Activated naive CD4-positive, alpha-beta T cell treated with anti-CD3 and anti-CD28 coated beads for 36 hours (primary cell): Measurements from ENCODE around the gene PIGR. TPM values are rescaled to one million over a fixed set of nuclear protein-coding genes. Genes with fewer than 3 reads are reported as not detected.
A peak's percentile ranks its signal among the peaks of the same experiment; 100 is the strongest.

ENCODE experiments used
- CTCF ChIA-PET: fragments of 350-600 bp; sonication (Branson Sonifier 250); formaldehyde crosslinking; loops from one replicate; lab custom pipeline; 2021; ENCODE audit warnings: antibody characterized with exemption; lab: Charles Lee
- DNase-seq: peaks from one replicate; pipeline ENCODE4 v3.0.0-alpha.2; 2020
- H3K27ac Mint-ChIP-seq: one replicate; pipeline ENCODE4 v1.8.0; 2021; ENCODE audit warnings: mild to moderate bottlenecking, mixed read lengths
- H3K27me3 Mint-ChIP-seq: one replicate; pipeline ENCODE4 v1.8.0; 2021; ENCODE audit warnings: low read depth, mixed read lengths
- H3K36me3 Mint-ChIP-seq: one replicate; pipeline ENCODE4 v1.8.0; 2021; ENCODE audit warnings: low read depth, mixed read lengths
- H3K4me1 Mint-ChIP-seq: one replicate; pipeline ENCODE4 v1.8.0; 2021; ENCODE audit warnings: low read depth, mixed read lengths
- H3K4me3 Mint-ChIP-seq: one replicate; pipeline ENCODE4 v1.8.0; 2021; ENCODE audit warnings: mild to moderate bottlenecking, moderate library complexity, mixed read lengths
- H3K9me3 Mint-ChIP-seq: one replicate; pipeline ENCODE4 v1.8.0; 2021; ENCODE audit warnings: mixed read lengths
- intact Hi-C: fragments of 100-400 bp; cut with micrococcal nuclease; formaldehyde crosslinking; loops from one replicate; pipeline ENCODE4 v1.15.1; 2023
- total RNA-seq, 2 experiments: library from RNA; stranded (reverse); gene quantifications; one replicate each; pipeline ENCODE4 v1.2.3, GENCODE V29; 2021

The PIGR gene
- total RNA-seq, 2 experiments from 2014 or later, result 0.10 TPM; not detected in 1

- peaks cover 28% of the 10 kb centered on the region for H3K4me1 Mint-ChIP-seq
- DNase-seq, result no peak
- H3K27me3 Mint-ChIP-seq, result no peaks in the 10 kb centered on the region
- CTCF ChIA-PET, result interaction anchor here (1.6 to 1.7 kb wide), 2 partner anchors 22 to 24 kb away, joined by 5 to 7 read pairs; no protein-coding TSS in a partner anchor
- H3K27ac Mint-ChIP-seq, result no peak overlapping the region
- H3K4me3 Mint-ChIP-seq, result no peak overlapping the region
- no peaks in the 10 kb centered on the region for H3K36me3 Mint-ChIP-seq
- no peaks in the 10 kb centered on the region for H3K9me3 Mint-ChIP-seq
- intact Hi-C loops, result no loop called here
Observed at GRCh38 chr1:206958144-206958543, 11.9 kb upstream of the PIGR start.

GRCh38 chr1:206957639-206958038 lies 11.4 kb upstream of the PIGR start:
- H3K27me3 Mint-ChIP-seq, result no peaks in the 10 kb centered on the region
- peaks cover 25% of the 10 kb centered on the region for H3K4me1 Mint-ChIP-seq
- H3K36me3 Mint-ChIP-seq, result no peaks in the 10 kb centered on the region
- no peaks in the 10 kb centered on the region for H3K9me3 Mint-ChIP-seq
- intact Hi-C loops, result no loop called here
- H3K4me3 Mint-ChIP-seq, result no peak overlapping the region
- no peak for DNase-seq
- H3K27ac Mint-ChIP-seq, result no peak overlapping the region
- CTCF ChIA-PET, result interaction anchor here (1.2 to 1.7 kb wide), 3 partner anchors 8 to 24 kb away, joined by 3 to 7 read pairs (median 5); no protein-coding TSS in a partner anchor

DNA sequence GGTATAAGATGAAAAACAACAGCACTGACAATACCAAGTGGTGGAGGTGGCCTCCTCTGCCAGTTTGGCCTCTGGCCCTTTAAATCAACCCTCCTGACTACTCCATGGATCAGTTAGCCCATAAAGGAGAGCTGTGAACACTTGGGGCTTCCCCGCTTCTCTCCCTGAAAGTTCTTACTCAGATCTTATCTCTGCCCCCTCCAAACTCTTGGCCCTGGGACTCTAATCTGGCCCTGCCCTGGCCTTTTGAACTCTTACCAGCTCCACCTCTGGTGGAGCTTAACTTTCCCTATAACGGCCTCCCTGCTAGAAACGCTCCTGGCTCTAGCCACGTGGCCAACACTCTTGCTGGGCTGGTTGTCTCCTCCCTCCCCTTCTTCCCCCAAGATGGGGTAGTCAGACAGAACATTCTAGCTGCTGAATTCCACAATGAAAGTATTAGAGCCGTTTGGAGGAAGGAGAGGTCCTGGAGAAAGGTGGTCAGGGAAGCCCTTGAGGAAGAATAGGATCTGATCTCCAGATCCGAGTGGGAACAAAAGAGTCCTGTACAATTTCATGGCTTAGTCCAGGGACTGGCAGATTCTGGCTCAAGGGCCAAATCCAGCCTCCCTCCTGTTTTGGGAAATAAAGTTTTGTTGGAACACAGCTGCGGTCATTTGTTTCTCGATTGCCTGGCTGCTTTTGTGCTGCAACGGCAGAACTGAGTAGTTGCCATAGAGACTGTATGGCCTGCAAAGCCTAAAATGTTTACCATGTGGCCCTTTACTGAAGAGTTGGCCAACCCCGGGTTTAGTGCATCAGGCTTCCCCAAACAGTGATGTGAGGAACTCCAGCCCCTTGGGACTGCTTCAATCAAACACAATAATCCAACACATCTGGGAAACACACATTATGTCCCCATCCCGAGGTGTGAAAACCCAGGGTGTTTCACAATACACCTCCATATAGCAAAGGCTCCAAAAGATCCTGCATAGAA lies 9.5 kb upstream of the PIGR start:
- intact Hi-C loops, result no loop called here
- peaks cover 13% of the 10 kb centered on the region for H3K4me1 Mint-ChIP-seq
- H3K27ac Mint-ChIP-seq, result no peak overlapping the region
- H3K9me3 Mint-ChIP-seq, result no peaks in the 10 kb centered on the region
- DNase-seq, result peak; percentile 50
- no peaks in the 10 kb centered on the region for H3K36me3 Mint-ChIP-seq
- H3K27me3 Mint-ChIP-seq, result no peaks in the 10 kb centered on the region
- CTCF ChIA-PET, result interaction anchor here (1.0 kb wide), 1 partner anchor 544 kb away, joined by 3 read pairs; no protein-coding TSS in a partner anchor
- H3K4me3 Mint-ChIP-seq, result no peak overlapping the region

DNA sequence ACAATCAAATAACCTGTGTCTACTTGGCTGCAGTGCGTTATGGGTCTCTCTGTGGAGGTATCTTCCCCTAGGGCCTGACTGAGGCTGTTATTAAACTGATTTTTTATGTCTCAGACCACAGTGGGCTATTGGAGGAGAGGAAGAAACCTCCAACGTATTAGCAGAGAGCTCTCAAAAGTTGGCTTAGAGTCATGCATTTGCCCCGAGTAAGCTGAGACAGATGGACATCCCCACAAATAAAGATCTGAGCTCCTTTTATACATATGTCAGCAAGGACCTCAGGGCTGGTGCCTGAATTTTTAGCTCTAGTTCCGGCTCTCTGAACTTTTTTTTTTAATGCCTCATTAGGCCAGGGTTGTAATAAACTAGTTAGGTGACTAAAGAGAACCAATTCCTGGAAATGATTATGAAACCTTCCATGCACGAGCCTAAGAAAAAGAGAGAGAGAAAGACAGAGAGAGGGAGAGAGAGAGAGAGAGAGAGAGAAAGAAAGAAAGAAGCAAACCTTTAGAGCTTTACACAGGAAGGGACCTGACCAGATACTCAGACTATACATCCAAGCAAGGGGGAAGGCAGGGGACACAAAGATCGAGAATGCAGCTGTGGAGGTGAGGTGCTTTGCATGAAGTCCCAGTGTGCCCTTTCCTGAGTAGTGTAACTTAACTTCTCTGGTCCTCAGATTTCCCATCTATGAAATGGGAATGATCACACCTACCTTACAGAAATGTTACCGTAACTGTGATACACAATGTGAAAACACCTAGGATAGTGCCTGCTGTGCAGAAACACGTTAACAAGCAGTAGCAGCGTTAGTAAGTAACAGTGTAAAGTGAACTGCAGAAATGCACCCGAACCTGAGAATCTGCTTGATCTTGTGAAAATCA lies 8.4 kb upstream of the PIGR start:
- Mint-ChIP-seq H3K27ac (no peak overlapping the region), H3K9me3 (peaks cover 1% of the 10 kb centered on the region), H3K4me3 (no peak overlapping the region), H3K4me1 (peaks cover 13% of the 10 kb centered on the region), H3K27me3 (no peaks in the 10 kb centered on the region), H3K36me3 (no peaks in the 10 kb centered on the region)
- CTCF ChIA-PET, result interaction anchor here (0.9 to 1.5 kb wide), 8 partner anchors 19 to 545 kb away, joined by 3 to 11 read pairs (median 4); no protein-coding TSS in a partner anchor
- no peak for DNase-seq
- intact Hi-C loops, result no loop called here

GRCh38 chr1:206953626-206954025 lies 7.4 kb upstream of the PIGR start:
- no peaks in the 10 kb centered on the region for H3K36me3 Mint-ChIP-seq

DNA sequence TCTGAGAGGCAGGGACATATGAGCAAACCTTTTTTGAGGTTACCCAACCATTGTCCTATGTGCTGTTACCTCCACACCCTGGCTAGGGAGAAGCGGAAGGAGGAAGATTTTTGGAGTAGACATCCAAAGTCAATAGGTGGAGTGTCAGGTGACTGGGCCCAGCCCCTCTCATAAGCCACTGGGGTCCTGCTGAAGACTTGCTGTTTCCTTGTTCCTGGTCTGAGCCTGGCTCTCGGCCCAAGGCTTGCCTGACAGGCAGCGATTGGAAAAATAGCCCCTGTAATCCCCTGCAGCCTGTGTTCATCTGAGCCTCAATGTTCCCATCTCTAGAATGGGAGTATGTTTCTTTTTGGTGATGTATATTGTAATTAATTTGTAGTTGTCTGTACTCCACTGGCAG lies 6.9 kb upstream of the PIGR start:
- Mint-ChIP-seq H3K9me3 (peaks cover 1% of the 10 kb centered on the region), H3K4me1 (peaks cover 13% of the 10 kb centered on the region), H3K27ac (no peak overlapping the region), H3K4me3 (no peak overlapping the region), H3K27me3 (no peaks in the 10 kb centered on the region), H3K36me3 (no peaks in the 10 kb centered on the region)
- CTCF ChIA-PET, result interaction anchor here (1.5 kb wide), 1 partner anchor 51 kb away, joined by 4 read pairs; no protein-coding TSS in a partner anchor
- intact Hi-C loops, result no loop called here
- no peak for DNase-seq

More at GRCh38 chr1:206953626-206954025, 7.4 kb upstream of the PIGR start:
- Mint-ChIP-seq H3K4me1 (peaks cover 13% of the 10 kb centered on the region), H3K27me3 (no peaks in the 10 kb centered on the region), H3K4me3 (no peak overlapping the region), H3K9me3 (peaks cover 1% of the 10 kb centered on the region), H3K27ac (no peak overlapping the region)
- CTCF ChIA-PET, result interaction anchor here (1.0 to 1.5 kb wide), 5 partner anchors 18 to 219 kb away, joined by 3 to 11 read pairs (median 4); no protein-coding TSS in a partner anchor
- intact Hi-C loops, result no loop called here
- no peak for DNase-seq

DNA sequence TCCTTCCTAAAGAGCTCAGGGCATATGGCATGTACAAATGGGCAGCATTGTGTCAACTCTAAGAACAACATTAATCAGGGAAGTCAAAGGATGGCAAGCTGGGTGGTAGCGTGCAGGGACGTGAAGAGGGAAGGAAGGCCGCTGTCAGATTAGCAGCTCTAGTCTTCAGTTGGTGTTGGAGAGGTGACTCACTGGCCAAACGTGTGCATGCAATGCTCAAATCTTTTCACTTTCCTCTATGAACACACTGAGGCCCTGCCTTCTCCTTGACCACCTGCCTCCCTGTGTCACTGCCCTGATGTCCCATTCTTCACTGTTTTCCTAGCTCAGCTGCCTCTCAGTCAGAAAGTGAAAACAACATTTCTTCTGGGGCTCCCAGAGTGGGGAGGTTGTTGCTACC lies 5.9 kb upstream of the PIGR start:
- Mint-ChIP-seq H3K9me3 (peaks cover 1% of the 10 kb centered on the region), H3K27me3 (no peaks in the 10 kb centered on the region), H3K27ac (no peak overlapping the region), H3K4me1 (peaks cover 13% of the 10 kb centered on the region), H3K4me3 (no peak overlapping the region), H3K36me3 (no peaks in the 10 kb centered on the region)
- CTCF ChIA-PET, result interaction anchor here (0.9 to 2.1 kb wide), 2 partner anchors 19 to 20 kb away, joined by 3 to 12 read pairs; no protein-coding TSS in a partner anchor
- DNase-seq, result no peak
- intact Hi-C loops, result no loop called here

DNA sequence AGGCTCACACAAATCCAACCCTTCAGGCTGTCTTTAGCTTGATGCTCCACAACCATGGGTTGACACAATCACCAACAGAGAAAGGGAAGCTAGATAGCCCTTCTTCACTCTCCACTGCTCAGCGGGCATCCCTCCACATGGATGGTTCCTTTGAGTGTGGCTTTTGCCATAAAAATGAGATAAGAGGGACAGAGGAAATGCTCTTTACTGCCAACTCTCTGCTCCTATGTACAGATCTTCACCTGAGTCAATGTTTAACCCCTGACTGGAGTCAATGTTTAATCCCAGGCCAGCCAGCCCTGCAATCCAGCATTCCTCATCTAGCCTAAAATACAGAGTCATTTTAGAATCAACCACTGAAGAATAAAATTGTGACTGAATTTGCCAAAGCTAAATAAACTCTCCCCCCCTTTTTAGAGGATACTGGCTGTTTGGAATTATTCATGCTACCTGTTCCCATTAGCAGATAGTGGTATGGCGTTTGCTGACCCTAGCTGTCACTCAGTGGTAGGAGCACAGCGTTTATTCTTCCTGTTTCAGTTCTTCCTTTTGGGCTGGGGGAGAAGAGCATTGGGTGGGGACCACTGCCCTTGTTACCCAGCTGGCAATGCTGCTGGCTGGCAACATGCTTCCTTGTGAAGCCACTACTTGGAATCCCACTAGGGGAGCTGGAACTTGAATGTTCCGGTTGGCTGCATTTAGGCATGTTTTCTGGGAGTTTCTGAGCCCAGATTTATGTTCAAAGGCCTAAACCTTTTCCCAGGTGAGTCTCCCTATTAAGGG lies 5.2 kb upstream of the PIGR start:
- H3K4me1 Mint-ChIP-seq, result peaks cover 13% of the 10 kb centered on the region
- CTCF ChIA-PET, result interaction anchor here (0.9 to 2.1 kb wide), 4 partner anchors 15 to 86 kb away, joined by 3 to 12 read pairs (median 4); partner anchors contain the start of gene IL20
- no peaks in the 10 kb centered on the region for H3K27me3 Mint-ChIP-seq
- no peak overlapping the region for H3K4me3 Mint-ChIP-seq
- no peaks in the 10 kb centered on the region for H3K36me3 Mint-ChIP-seq
- no peak overlapping the region for H3K27ac Mint-ChIP-seq
- DNase-seq, result no peak
- H3K9me3 Mint-ChIP-seq, result peaks cover 1% of the 10 kb centered on the region
- intact Hi-C loops, result no loop called here

DNA sequence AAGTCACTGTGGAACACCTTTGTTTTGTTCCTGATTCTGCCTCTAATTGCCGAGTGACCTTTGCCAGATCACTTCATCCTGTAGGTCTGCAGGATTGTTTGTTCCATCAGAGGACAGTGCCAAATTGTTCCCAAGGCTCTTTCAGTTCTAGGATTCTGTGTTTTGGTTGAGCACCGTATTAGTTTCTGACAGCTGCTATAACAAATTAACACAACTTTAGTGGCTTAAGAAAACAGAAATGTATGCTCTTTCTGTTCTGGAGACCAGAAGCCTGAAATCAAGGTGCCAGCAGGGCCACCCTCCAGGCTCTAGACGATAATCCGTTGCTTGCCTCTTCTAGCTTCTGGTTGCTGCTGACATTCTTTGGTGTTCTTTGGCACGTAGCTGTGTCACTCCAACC lies 3.4 kb upstream of the PIGR start:
- Mint-ChIP-seq H3K27me3 (peaks cover 2% of the 10 kb centered on the region), H3K27ac (no peak overlapping the region), H3K9me3 (peaks cover 1% of the 10 kb centered on the region), H3K36me3 (no peaks in the 10 kb centered on the region), H3K4me3 (no peak overlapping the region), H3K4me1 (peaks cover 3% of the 10 kb centered on the region)
- CTCF ChIA-PET, result interaction anchor here (1.4 to 3.6 kb wide), 2 partner anchors 16 to 55 kb away, joined by 3 to 11 read pairs; no protein-coding TSS in a partner anchor
- intact Hi-C loops, result no loop called here
- no peak for DNase-seq

GRCh38 chr1:206949208-206949607 lies 2.9 kb upstream of the PIGR start:
- CTCF ChIA-PET, result interaction anchor here (1.4 to 3.6 kb wide), 3 partner anchors 16 to 55 kb away, joined by 3 to 11 read pairs (median 5); no protein-coding TSS in a partner anchor
- intact Hi-C loops, result no loop called here
- Mint-ChIP-seq H3K27me3 (peaks cover 2% of the 10 kb centered on the region), H3K27ac (no peak overlapping the region), H3K4me1 (no peaks in the 10 kb centered on the region), H3K36me3 (no peaks in the 10 kb centered on the region), H3K4me3 (no peak overlapping the region), H3K9me3 (peaks cover 1% of the 10 kb centered on the region)
- DNase-seq, result no peak

GRCh38 chr1:206947255-206947654 lies 989 bp upstream of the PIGR start:
- no peak overlapping the region for H3K4me3 Mint-ChIP-seq
- H3K9me3 Mint-ChIP-seq, result peaks cover 1% of the 10 kb centered on the region
- H3K27ac Mint-ChIP-seq, result no peak overlapping the region
- DNase-seq, result no peak
- peaks cover 2% of the 10 kb centered on the region for H3K27me3 Mint-ChIP-seq
- H3K36me3 Mint-ChIP-seq, result no peaks in the 10 kb centered on the region
- no peaks in the 10 kb centered on the region for H3K4me1 Mint-ChIP-seq
- CTCF ChIA-PET, result interaction anchor here (1.1 to 3.6 kb wide), 2 partner anchors 12 to 14 kb away, joined by 7 to 11 read pairs; no protein-coding TSS in a partner anchor
- intact Hi-C loops, result no loop called here
